ENCODE results near the gene MITF. TPM values are rescaled to one million over a fixed set of nuclear protein-coding genes. Genes with fewer than 3 reads are reported as not detected.

Gene MITF
- total RNA-seq, 2 donors from 2014 or later = 1.8 to 3.0 TPM

GRCh38 chr3:69848113-69848512 is 108.8 kb downstream of the MITF start:
- DNase-seq = no peak
- no peak overlapping the region for H3K27ac ChIP-seq (ENCODE audit: low read depth, low read length)
- no peak overlapping the region for H3K27ac Mint-ChIP-seq
- no peak overlapping the region for H3K4me3 ChIP-seq (ENCODE audit: low read length)
- H3K27me3 ChIP-seq (ENCODE audit: control insufficient read depth, insufficient read depth, low read length, poor library complexity, severe bottlenecking) = no peaks in the 10 kb centered on the region
- no peaks in the 10 kb centered on the region for H3K9me3 ChIP-seq (ENCODE audit: control insufficient read depth, low read length)
- 93 to 100% methylated on average over 1 to 3 of the region's 3 CpGs for WGBS, 2 experiments (ENCODE audit: insufficient coverage in 1 of 2, insufficient read length in 1 of 2)
- peaks cover 1% of the 10 kb centered on the region for H3K27me3 Mint-ChIP-seq (ENCODE audit: insufficient read depth)
- H3K9me3 Mint-ChIP-seq = no peaks in the 10 kb centered on the region
- H3K4me1 ChIP-seq (ENCODE audit: control insufficient read depth, insufficient read depth, low read length) = no peaks in the 10 kb centered on the region
- TF ChIP-seq CTCF (conservative IDR thresholded peaks at IDR 0.05) = no peak
- H3K36me3 ChIP-seq (ENCODE audit: control insufficient read depth, insufficient read depth, low read length) = no peaks in the 10 kb centered on the region
- H3K4me1 Mint-ChIP-seq = no peaks in the 10 kb centered on the region
- H3K4me3 Mint-ChIP-seq = no peak overlapping the region
- H3K9ac ChIP-seq (ENCODE audit: extremely low read depth, low read length, poor library complexity, severe bottlenecking) = no peak overlapping the region
- H3K36me3 Mint-ChIP-seq (ENCODE audit: low read depth) = no peaks in the 10 kb centered on the region

GRCh38 chr3:69850849-69851248 is 111.6 kb downstream of the MITF start:
- Histone ChIP-seq H3K36me3 (ENCODE audit: control insufficient read depth, insufficient read depth, low read length) (no peaks in the 10 kb centered on the region), H3K9me3 (ENCODE audit: control insufficient read depth, low read length) (no peaks in the 10 kb centered on the region), H3K9ac (ENCODE audit: extremely low read depth, low read length, poor library complexity, severe bottlenecking) (no peak overlapping the region), H3K4me1 (ENCODE audit: control insufficient read depth, insufficient read depth, low read length) (no peaks in the 10 kb centered on the region), H3K27ac (ENCODE audit: low read depth, low read length) (no peak overlapping the region), H3K4me3 (ENCODE audit: low read length) (no peak overlapping the region), H3K27me3 (ENCODE audit: control insufficient read depth, insufficient read depth, low read length, poor library complexity, severe bottlenecking) (no peaks in the 10 kb centered on the region)
- H3K4me3 Mint-ChIP-seq = no peak overlapping the region
- no peak for TF ChIP-seq CTCF (conservative IDR thresholded peaks at IDR 0.05)
- H3K27me3 Mint-ChIP-seq (ENCODE audit: insufficient read depth) = peaks cover 1% of the 10 kb centered on the region
- no peaks in the 10 kb centered on the region for H3K9me3 Mint-ChIP-seq
- no peak for DNase-seq
- H3K36me3 Mint-ChIP-seq (ENCODE audit: low read depth) = no peaks in the 10 kb centered on the region
- no peak overlapping the region for H3K27ac Mint-ChIP-seq
- H3K4me1 Mint-ChIP-seq = peaks cover 8% of the 10 kb centered on the region

GRCh38 chr3:69853027-69853426 is 113.8 kb downstream of the MITF start:
- Histone ChIP-seq H3K27me3 (ENCODE audit: control insufficient read depth, insufficient read depth, low read length, poor library complexity, severe bottlenecking) (no peaks in the 10 kb centered on the region), H3K4me3 (ENCODE audit: low read length) (no peak overlapping the region), H3K9ac (ENCODE audit: extremely low read depth, low read length, poor library complexity, severe bottlenecking) (no peak overlapping the region), H3K4me1 (ENCODE audit: control insufficient read depth, insufficient read depth, low read length) (no peaks in the 10 kb centered on the region), H3K9me3 (ENCODE audit: control insufficient read depth, low read length) (no peaks in the 10 kb centered on the region), H3K36me3 (ENCODE audit: control insufficient read depth, insufficient read depth, low read length) (no peaks in the 10 kb centered on the region), H3K27ac (ENCODE audit: low read depth, low read length) (no peak overlapping the region)
- Mint-ChIP-seq H3K4me3 (no peak overlapping the region), H3K27me3 (ENCODE audit: insufficient read depth) (peaks cover 1% of the 10 kb centered on the region), H3K36me3 (ENCODE audit: low read depth) (no peaks in the 10 kb centered on the region), H3K27ac (no peak overlapping the region), H3K4me1 (peaks cover 15% of the 10 kb centered on the region), H3K9me3 (no peaks in the 10 kb centered on the region)
- no peak for TF ChIP-seq CTCF (conservative IDR thresholded peaks at IDR 0.05)
- no peak for DNase-seq
- WGBS, 2 experiments (ENCODE audit: insufficient coverage in 1 of 2, insufficient read length in 1 of 2) = 67 to 92% methylated on average over 1 to 3 of the region's 3 CpGs
